ENCODE measurements around the gene DHRS4L2. TPM values are rescaled to one million over a fixed set of nuclear protein-coding genes. Genes with fewer than 3 reads are reported as not detected.
A peak's percentile ranks its signal among the peaks of the same experiment; 100 is the strongest.
"Not testable (repeated sequence)": the region's sequence is repeated elsewhere in the genome, so short reads cannot be mapped to it uniquely, and the experiment has no call there.

DHRS4L2 gene
- total RNA-seq, 2 experiments from 2014 or later, result 26.2 to 26.3 TPM

GRCh38 chr14:23981951-23982813 lies 6.5 kb upstream of the DHRS4L2 start:
- DNase-seq; intact Hi-C loops (cut with micrococcal nuclease); H3K4me3 Mint-ChIP-seq; H3K27me3 Mint-ChIP-seq (ENCODE audit: low read depth); H3K4me1 Mint-ChIP-seq (ENCODE audit: low read depth); H3K9me3 Mint-ChIP-seq; H3K36me3 Mint-ChIP-seq (ENCODE audit: low read depth); H3K27ac Mint-ChIP-seq; CTCF ChIA-PET: not testable (repeated sequence)

GRCh38 chr14:23984891-23985602 lies 3.7 kb upstream of the DHRS4L2 start:
- DNase-seq, result no peak
- Mint-ChIP-seq H3K27ac (no peak overlapping the region), H3K4me1 (ENCODE audit: low read depth) (peaks cover 26% of the 10 kb centered on the region), H3K9me3 (no peaks in the 10 kb centered on the region), H3K4me3 (no peak overlapping the region), H3K36me3 (ENCODE audit: low read depth) (peaks cover 5% of the 10 kb centered on the region), H3K27me3 (ENCODE audit: low read depth) (no peaks in the 10 kb centered on the region)
- CTCF ChIA-PET, result interaction anchor here (0.7 kb wide), 1 partner anchor 176 kb away, joined by 3 read pairs; the partner anchor contains the start of gene IRF9
- intact Hi-C loops (cut with micrococcal nuclease), result no loop called here

GRCh38 chr14:23988223-23988606 lies 514 bp upstream of the DHRS4L2 start:
- Mint-ChIP-seq H3K4me3 (peak overlapping the region; percentile 86), H3K27ac (peak overlapping the region; percentile 44), H3K4me1 (ENCODE audit: low read depth) (peaks cover 26% of the 10 kb centered on the region)
- H3K36me3 Mint-ChIP-seq (ENCODE audit: low read depth); H3K27me3 Mint-ChIP-seq (ENCODE audit: low read depth); DNase-seq; H3K9me3 Mint-ChIP-seq: not testable (repeated sequence)
- intact Hi-C loops (cut with micrococcal nuclease), result loop anchor here (1.0 to 2.0 kb wide), 6 partner anchors 48 to 173 kb away; partner anchors contain the start of genes DCAF11, IRF9, NRL and PCK2
- CTCF ChIA-PET, result interaction anchor here (0.6 to 1.2 kb wide), 6 partner anchors 26 to 201 kb away, joined by 3 to 4 read pairs (median 3); no protein-coding TSS in a partner anchor

- peak overlapping the region; percentile 86 for H3K4me3 Mint-ChIP-seq
These were observed 1.2 kb downstream of the DHRS4L2 start for GRCh38 chr14:23989734-23990445.

GRCh38 chr14:23990961-23991360 lies 2.2 kb downstream of the DHRS4L2 start:
- intact Hi-C loops (cut with micrococcal nuclease); H3K9me3 Mint-ChIP-seq; DNase-seq; H3K27me3 Mint-ChIP-seq (ENCODE audit: low read depth); H3K4me3 Mint-ChIP-seq; CTCF ChIA-PET; H3K36me3 Mint-ChIP-seq (ENCODE audit: low read depth); H3K27ac Mint-ChIP-seq: not testable (repeated sequence)
- H3K4me1 Mint-ChIP-seq (ENCODE audit: low read depth), result peaks cover 26% of the 10 kb centered on the region

More at GRCh38 chr14:23989734-23990445, 1.2 kb downstream of the DHRS4L2 start:
- CTCF ChIA-PET; H3K36me3 Mint-ChIP-seq (ENCODE audit: low read depth); H3K9me3 Mint-ChIP-seq; H3K27me3 Mint-ChIP-seq (ENCODE audit: low read depth): not testable (repeated sequence)
- peak; percentile 31 for DNase-seq
- Mint-ChIP-seq H3K4me1 (ENCODE audit: low read depth) (peaks cover 26% of the 10 kb centered on the region), H3K27ac (peak overlapping the region; percentile 78)
- intact Hi-C loops (cut with micrococcal nuclease), result loop anchor here (2.0 kb wide), 1 partner anchor 105 kb away; the partner anchor contains the start of gene PCK2

- intact Hi-C loops (cut with micrococcal nuclease); H3K4me3 Mint-ChIP-seq; H3K27ac Mint-ChIP-seq; DNase-seq; H3K36me3 Mint-ChIP-seq (ENCODE audit: low read depth); H3K9me3 Mint-ChIP-seq; H3K27me3 Mint-ChIP-seq (ENCODE audit: low read depth): not testable (repeated sequence)
- peaks cover 15% of the 10 kb centered on the region for H3K4me1 Mint-ChIP-seq (ENCODE audit: low read depth)
- CTCF ChIA-PET, result interaction anchor here (1.0 kb wide), 1 partner anchor 66 kb away, joined by 3 read pairs; no protein-coding TSS in a partner anchor
These were observed 4.3 kb downstream of the DHRS4L2 start for GRCh38 chr14:23993042-23993441.

GRCh38 chr14:23996009-23996408 lies 7.3 kb downstream of the DHRS4L2 start:
- DNase-seq; H3K4me1 Mint-ChIP-seq (ENCODE audit: low read depth); CTCF ChIA-PET: not testable (repeated sequence)

GRCh38 chr14:23996825-23997224 lies 8.1 kb downstream of the DHRS4L2 start:
- H3K27me3 Mint-ChIP-seq (ENCODE audit: low read depth); intact Hi-C loops (cut with micrococcal nuclease); DNase-seq; H3K36me3 Mint-ChIP-seq (ENCODE audit: low read depth); H3K4me3 Mint-ChIP-seq; H3K27ac Mint-ChIP-seq; H3K4me1 Mint-ChIP-seq (ENCODE audit: low read depth); H3K9me3 Mint-ChIP-seq; CTCF ChIA-PET: not testable (repeated sequence)

More at GRCh38 chr14:23996009-23996408, 7.3 kb downstream of the DHRS4L2 start:
- H3K4me3 Mint-ChIP-seq; H3K9me3 Mint-ChIP-seq; intact Hi-C loops (cut with micrococcal nuclease); H3K27me3 Mint-ChIP-seq (ENCODE audit: low read depth); H3K27ac Mint-ChIP-seq; H3K36me3 Mint-ChIP-seq (ENCODE audit: low read depth): not testable (repeated sequence)

GRCh38 chr14:23999640-24000039 lies 10.9 kb downstream of the DHRS4L2 start:
- CTCF ChIA-PET; H3K36me3 Mint-ChIP-seq (ENCODE audit: low read depth); H3K27ac Mint-ChIP-seq; H3K4me3 Mint-ChIP-seq; H3K9me3 Mint-ChIP-seq; H3K27me3 Mint-ChIP-seq (ENCODE audit: low read depth); DNase-seq; intact Hi-C loops (cut with micrococcal nuclease); H3K4me1 Mint-ChIP-seq (ENCODE audit: low read depth): not testable (repeated sequence)

GRCh38 chr14:24001078-24001477 lies 12.3 kb downstream of the DHRS4L2 start:
- H3K27ac Mint-ChIP-seq; H3K36me3 Mint-ChIP-seq (ENCODE audit: low read depth); DNase-seq; CTCF ChIA-PET; H3K27me3 Mint-ChIP-seq (ENCODE audit: low read depth); intact Hi-C loops (cut with micrococcal nuclease); H3K4me1 Mint-ChIP-seq (ENCODE audit: low read depth); H3K4me3 Mint-ChIP-seq; H3K9me3 Mint-ChIP-seq: not testable (repeated sequence)

GRCh38 chr14:24001679-24002078 lies 12.9 kb downstream of the DHRS4L2 start:
- H3K4me3 Mint-ChIP-seq; H3K36me3 Mint-ChIP-seq (ENCODE audit: low read depth); DNase-seq; H3K4me1 Mint-ChIP-seq (ENCODE audit: low read depth); intact Hi-C loops (cut with micrococcal nuclease); H3K9me3 Mint-ChIP-seq; H3K27me3 Mint-ChIP-seq (ENCODE audit: low read depth); H3K27ac Mint-ChIP-seq; CTCF ChIA-PET: not testable (repeated sequence)

GRCh38 chr14:24006471-24006816 lies 17.7 kb downstream of the DHRS4L2 start:
- H3K9me3 Mint-ChIP-seq; H3K27ac Mint-ChIP-seq; intact Hi-C loops (cut with micrococcal nuclease); DNase-seq; H3K36me3 Mint-ChIP-seq (ENCODE audit: low read depth); H3K27me3 Mint-ChIP-seq (ENCODE audit: low read depth): not testable (repeated sequence)
- Mint-ChIP-seq H3K4me3 (peak overlapping the region; percentile 55), H3K4me1 (ENCODE audit: low read depth) (peaks cover 40% of the 10 kb centered on the region)
- CTCF ChIA-PET, result interaction anchor here (0.6 kb wide), 1 partner anchor 56 kb away, joined by 5 read pairs; no protein-coding TSS in a partner anchor
